CD4-positive, alpha-beta T cell treated with Interleukin-4 for 4 hours (primary cell): ENCODE data around the gene NPM1.
A peak's percentile ranks its signal among the peaks of the same experiment; 100 is the strongest.
"Not testable (repeated sequence)": the region's sequence is repeated elsewhere in the genome, so short reads cannot be mapped to it uniquely, and the experiment has no call there.

Experiments used
- DNase-seq: peaks from one replicate; pipeline ENCODE4 v3.0.0-alpha.2; 2020

The NPM1 gene

DNA sequence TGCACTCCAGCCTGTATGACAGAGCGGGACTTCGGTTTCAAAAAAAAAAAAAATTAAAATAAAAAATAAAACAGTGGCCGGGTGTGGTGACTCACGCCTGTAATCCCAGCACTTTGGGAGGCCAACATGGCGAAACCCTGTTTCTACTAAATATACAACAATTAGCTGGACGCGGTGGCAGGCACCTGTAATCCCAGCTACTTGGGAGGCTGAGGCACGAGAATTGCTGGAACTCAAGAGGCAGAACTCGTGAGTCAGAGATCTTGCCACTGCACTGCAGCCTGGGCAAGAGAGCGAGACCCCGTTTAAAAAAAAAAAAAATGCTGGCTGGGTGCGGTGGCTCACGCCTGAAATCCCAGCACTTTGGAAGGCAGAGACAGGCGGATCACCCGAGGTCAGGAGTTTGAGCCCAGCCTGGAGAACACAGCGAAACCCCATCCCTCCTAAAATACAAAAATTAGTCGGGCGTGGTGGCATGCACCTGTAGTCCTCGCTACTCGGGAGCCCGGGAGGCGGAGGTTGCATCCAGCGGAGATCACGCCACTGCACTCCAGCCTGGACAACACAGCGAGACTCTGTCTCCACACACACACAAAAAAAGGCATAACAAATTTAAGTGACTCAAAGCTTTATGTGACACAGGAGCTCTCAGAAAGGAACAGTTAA is 1.5 kb upstream of the NPM1 start:
- no peak for DNase-seq

DNA sequence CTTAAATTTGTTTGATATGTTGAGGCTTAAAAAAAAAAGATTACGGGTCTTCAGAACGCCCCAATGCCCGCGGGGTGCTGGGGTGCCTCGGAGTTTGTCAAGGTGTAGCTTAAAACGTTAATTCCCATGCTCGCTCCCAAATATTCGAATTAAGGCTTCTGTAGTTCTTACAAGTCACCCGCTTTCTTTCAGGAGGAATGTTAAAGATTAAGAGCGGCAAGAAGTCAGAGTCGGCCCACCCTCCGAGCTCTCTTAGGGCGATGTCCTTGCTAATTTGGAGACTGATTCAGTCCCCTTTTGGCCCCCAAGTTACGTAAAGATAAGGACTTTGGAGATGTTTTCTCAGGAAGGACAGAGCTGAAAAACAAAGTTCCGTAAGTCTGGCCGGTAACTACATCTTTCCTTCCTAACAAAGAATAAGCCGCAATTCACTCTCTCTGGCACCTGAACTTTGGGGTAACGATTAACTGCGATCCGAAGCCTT is 746 bp upstream of the NPM1 start:
- no peak for DNase-seq

DNA sequence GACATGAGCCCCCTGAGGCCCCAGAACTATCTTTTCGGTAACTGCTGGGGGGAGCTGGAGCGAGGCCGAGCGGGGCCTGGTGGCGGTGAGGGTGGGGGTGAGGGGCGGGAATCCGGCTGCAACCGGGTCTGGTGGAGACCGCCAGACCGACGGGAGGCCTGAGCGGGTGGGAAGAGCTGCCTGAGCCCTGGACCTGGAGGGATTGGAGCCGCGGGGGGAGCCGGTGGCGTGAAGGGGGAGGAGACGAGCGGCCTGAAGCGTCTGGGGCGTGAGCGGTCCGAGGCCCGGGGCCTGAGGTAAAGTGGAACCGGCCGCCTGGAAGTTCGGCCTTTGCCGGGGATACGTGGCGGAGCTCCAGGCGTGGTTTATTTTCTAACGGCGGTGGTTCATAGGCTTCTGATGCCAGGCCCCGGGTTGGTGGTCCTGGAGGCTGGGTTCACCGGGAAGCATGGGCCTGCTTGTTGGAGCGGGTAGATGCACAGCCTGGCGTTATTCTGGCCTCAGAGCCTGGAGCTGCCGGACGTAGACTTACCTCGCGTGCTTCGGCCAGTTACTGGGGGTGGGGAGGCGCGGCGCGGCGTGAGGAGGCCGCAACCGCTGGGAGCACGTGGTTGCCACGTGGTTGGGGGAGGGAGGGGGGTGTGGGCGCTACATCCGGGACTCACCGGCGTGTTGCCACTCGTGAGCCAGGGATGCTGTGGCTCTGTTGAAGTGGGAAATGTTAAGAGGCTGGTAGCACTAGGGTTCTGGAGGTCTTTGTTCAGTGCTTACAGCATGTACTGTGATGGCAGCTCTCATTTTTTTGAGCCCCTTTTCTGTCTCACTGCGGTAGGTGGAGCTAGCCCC is 544 bp downstream of the NPM1 start:
- peak; percentile 81 for DNase-seq

DNA sequence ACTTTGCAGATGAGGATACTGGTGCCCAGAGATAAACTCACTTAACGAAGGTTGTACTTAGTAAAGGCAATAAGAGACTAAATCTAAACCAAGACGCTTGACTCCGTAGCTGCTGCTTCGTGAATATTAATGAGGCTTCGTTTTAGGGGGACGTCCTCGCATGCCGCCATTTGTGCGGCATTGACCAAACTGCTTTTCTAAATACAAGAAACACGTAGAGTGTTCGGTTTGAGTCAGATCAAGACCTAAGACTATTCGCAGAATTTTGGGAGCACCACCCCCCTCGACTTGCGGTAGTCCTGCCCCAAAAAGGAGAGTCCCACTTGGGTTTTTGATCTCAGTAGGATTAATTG is 1.1 kb downstream of the NPM1 start:
- DNase-seq: no peak

DNA sequence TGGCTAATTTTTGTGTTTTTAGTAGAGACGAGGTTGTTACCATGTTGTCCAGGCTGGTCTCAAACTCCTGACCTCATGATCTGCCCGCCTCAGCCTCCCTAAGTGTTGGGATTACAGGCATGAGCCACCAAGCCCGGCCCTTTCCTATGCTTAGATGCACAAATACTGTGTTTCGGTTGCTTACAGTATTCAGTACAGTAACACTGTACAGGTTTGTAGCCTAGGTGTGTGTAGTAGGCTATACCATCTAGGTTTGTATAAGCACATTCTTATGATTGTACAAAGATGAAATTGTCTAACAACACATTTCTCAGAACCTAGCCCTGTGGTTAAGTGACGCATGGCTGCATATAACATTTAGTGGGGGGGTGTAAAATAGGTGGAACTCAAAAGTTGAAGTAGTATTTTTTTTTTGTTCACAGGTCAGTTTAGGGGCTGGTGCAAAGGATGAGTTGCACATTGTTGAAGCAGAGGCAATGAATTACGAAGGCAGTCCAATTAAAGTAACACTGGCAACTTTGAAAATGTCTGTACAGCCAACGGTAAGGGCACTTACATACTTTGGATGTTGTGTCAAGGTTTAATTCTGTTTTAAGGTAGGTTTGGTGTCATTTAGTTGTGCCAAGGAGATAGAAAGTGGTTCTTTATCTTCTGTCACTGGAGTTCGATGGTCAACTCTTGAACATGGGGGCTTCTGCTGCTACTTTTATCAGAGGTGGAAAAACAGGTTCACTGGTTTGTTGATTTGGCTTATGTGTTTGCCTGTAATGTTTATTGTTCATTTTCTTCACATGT is 3.4 kb downstream of the NPM1 start:
- DNase-seq: peak; percentile 56

DNA sequence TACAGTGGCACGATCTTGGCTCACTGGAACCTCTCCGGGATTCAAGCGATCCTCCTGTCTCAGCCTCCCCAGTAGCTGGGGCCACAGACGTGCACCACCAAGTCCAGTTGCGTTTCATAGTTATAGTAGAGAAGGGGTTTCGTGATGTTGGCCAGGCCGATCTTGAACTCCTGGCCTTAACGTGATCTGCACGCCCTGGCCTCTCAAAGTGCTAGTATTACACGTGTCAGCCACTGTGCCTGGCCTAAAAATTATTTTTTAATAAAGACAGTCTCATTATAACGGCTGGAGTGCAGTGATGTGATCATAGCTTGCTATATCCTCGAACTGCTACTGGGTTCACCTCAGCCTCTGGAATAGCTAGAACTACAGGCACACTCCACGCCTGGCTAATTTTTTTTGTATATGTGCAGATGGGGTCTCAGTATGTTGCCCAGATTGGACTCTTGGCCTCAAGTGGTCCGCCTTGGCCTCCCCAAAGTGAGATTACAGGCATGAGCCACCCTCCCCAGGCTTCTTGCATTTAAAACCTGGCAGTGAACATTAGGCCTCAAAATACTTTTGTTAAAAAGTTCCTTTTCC is 4.4 kb downstream of the NPM1 start:
- no peak for DNase-seq

DNA sequence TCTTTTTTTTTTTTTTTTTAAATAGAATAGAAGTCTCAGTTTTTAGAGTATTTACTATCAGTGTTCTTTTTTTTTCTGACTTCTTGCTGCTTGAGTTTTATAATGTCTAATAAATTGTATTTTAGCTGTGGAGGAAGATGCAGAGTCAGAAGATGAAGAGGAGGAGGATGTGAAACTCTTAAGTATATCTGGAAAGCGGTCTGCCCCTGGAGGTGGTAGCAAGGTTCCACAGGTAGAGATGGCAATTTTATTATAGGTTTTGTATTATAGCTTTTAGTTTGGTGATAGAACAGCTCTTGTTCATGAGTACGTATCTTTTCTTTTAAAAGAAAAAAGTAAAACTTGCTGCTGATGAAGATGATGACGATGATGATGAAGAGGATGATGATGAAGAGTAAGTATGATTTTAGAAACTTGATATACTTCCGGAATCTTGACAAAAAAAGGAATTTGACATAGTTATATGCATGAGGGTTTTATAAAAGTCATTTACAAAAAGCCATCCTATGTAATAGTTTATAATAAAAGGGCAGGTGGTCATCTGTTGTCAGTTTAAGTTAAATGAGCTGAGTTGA is 5.0 kb downstream of the NPM1 start:
- DNase-seq: no peak

DNA sequence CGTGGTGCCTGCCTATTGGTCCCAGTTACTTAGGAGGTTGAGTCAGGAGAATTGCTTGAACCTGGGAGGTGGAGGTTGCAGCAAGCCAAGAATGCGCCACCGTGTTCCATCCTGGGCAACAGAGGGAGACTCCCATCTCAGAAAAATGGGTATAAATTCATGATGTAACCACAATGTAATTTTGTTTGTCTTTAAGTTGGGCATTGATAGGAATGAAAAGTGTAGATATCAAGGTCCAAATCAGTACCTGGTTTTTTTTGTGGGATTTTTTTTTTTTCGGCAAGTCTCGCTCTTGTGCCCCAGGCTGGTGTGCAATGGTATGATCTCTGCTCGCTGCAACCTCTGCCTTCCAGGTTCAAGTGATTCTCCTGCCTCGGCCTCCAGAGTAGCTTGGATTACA is 7.4 kb downstream of the NPM1 start:
- no peak for DNase-seq

DNA sequence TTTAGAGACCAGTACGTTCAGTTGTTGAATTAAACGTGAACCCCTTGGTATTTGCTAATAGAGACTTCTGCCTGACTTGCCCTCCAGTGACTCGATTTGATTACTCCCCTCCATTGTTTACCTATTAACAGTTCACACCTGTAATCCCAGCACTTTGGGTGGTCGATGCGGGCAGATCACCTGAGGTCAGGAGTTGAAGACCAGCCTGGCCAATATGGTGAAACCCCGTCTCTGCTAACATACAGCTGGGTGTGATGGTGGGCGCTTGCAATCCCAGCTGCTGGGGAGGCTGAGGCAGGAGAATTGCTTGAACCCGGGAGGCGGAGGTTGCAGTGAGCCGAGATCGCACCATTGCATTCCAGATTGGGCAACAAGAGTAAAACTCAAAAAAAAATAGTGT is 8.9 kb downstream of the NPM1 start:
- not testable (repeated sequence) for DNase-seq

DNA sequence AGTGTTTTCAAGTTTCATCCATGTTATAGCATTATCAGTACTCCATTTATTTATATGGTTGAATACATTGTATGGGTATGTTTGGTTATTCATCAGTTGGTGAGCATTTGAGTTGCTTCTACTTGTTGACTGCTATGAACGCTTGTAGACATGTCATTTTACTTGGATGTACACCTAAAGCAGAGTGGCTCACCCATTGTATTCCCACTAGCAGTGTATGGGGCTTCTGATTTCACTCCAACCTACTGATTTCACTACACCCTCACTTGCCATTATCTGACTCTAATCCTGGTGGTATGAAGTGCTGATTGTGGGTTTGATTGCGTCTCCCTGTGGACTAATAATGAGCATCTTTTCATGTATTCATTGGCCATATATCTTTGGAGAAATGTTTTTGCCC is 9.5 kb downstream of the NPM1 start:
- DNase-seq: no peak

DNA sequence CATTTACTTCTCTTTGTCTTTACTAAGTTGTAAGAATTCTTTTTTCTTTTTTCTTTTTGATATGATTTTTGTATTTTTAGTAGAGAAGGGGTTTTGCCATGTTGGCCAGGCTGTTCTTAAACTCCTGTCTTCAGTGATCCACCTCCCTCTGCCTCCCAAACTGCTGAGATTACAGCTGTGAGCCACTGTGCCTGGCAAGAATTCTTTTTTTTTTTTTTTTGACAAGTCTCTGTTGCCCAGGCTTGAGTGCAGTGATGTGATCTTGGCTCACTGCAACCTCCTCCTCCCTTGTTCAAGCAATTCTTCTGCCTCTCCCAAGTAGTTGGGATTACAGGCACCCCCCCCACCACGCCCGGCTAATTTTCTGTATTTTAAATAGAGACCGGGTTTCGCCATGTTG is 9.9 kb downstream of the NPM1 start:
- no peak for DNase-seq

DNA sequence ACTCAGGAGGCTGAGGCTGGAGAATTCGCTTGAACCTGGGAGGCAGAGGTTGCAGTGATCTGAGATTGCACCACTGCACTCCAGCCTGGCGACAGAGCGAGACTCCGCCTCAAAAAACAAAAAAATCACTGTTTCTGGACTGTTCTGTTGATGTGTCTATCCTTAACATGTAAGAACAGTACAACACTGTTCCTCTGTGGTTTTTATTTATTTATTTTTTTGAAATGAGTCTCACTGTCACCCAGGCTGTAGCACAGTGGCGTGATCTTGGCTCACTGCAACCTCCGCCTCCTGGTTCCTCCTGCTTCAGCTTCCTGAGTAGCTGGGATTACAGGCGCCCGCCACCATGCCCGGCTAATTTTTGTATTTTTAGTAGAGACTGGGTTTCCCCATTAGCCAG is 11.0 kb downstream of the NPM1 start:
- DNase-seq: not testable (repeated sequence)

DNA sequence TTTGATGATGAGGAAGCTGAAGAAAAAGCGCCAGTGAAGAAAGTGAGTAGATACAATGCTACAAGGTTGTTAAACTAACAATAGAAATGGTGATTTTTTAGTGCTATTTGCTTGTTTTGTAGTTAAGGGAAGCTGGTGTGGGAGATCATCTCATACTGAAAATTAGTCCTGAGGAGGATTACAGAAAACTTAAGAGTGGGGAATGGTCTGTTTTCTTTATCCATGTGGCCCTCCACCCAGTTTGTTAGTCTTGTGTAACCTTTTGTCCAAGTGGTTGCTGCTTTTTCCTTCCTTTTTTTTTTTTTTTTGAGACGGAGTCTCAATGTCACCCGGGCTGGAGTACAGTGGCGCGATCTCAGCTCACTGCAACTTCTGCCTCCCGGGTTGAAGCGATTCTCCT is 12.5 kb downstream of the NPM1 start:
- DNase-seq: no peak

DNA sequence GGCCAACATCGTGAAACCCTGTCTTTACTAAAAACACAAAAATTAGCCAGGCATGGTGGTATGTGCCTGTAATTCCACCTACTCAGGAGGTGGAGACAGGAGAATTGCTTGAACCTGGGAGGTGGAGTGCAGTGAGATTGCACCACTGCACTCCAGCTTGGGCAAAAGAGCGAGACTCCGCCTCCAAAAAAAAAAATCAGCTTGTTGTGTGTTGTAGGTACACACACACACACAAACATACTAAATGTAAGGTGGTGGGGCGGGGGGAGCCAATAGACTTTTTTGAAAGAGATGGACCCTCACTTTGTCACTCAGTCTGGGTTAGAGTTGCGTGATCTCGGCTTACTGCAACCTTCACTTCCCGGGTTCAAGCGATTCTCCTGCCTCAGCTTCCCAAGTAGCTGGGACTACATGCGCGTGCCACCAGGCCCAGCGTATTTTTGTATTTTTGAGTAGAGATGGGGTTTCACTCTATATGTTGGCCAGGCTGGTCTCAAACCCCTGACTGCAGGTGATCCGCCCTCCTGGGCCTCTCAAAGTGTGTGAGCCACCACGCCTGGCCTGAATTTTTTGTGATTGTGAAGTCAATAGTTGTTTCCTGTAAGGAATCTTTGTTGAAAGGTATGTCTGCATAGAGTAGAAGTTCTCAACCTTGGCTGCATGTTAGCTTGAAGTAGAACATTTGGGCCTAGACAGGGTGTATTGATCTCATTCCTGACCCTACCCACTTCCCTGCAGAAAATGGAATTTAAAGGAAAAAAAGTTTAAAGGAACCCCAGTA is 13.7 kb downstream of the NPM1 start:
- DNase-seq: no peak

DNA sequence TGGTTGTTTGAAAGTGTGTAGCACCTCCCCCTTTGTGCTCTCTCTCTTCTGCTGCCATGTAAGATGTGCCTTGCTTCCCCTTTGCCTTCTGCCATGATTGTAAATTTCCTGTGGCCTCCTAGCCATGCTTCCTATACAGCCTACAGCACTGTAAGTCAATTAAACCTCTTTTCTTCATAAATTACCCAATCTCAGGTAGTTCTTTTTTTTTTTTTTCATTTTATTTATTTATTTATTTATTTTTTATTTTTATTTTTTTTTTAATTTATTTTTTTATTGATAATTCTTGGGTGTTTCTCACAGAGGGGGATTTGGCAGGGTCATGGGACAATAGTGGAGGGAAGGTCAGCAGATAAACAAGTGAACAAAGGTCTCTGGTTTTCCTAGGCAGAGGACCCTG is 15.1 kb downstream of the NPM1 start:
- DNase-seq: not testable (repeated sequence)

DNA sequence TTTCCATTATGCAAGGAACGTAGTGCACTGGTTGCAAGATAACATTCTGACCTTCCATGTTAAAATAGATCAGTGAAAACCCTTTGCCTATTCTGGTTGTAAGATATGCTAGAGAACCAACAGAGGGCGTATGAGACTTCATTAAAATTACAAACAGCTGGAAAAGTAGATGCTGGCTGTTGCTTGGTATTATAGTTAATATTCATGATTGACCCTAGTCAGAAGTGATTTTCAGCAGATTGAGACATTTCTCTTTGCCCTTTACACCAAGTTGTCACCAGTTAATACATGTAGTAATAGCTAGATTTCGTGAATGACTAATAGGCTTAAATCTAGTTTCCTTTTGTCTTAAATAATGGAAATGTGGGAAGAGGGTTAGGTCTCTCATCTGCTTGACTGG is 18.0 kb downstream of the NPM1 start:
- no peak for DNase-seq

DNA sequence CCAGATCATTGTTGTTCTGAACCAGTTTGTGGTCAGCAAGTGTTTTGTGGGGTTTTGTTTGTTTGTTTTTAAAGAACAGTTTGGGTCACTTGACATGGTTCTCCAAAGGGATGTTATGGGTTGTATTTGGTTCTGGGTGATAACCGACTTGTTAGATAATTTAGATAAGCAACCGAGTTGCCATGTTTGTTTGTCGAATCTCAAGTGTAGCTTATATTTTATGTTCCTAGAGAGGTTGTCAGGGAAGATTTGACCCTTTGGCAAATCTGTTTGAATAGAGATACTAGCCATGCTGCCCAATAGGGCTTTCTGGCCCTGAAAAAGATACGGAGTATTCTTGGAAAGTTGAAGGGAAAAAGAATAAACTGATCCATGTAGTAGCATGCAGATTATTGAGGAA is 19.6 kb downstream of the NPM1 start:
- no peak for DNase-seq

DNA sequence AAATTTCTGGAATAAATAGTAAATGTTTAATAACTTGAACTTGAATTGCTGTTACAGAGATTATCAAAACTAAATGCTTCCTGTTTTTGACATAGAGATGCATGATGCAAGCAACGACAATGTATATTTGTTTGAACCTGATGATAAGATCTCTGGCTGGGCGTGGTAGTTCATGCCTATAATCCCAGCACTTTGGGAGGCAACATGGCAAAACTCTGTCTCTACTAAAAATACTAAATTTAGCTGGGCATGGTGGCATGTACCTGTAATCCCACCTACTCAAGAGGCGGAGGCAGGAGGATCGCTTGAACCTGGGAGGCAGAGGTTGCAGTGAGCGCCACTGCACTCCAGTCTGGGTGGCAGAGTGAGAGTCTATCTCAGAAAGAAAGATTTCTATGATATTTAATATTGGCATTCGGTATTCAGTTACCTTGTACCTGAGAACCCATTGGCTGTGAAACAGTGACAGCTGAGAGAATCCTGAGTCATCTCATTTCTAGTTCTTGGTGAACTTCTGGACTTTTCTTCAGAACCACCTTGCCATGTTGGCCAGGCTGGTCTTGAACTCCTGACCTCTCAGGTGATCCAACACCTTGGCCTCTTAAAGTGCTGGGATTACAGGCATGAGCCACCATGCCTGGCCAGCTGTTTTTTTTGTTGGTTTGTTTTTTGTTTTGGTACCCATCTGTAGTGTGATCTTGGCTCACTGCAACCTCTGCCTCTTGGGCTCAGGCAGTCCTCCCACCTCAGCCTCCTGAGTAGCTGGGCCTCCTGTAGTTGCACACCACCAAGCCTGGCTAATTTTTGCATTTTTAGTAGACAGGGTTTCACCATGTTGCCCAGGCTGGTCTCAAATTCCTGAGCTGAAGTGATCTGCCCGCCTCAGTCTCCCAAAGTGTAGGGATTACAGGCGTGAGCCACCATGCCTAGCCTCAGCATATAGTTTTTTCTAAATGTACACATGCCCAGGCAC is 21.8 kb downstream of the NPM1 start:
- DNase-seq: no peak

DNA sequence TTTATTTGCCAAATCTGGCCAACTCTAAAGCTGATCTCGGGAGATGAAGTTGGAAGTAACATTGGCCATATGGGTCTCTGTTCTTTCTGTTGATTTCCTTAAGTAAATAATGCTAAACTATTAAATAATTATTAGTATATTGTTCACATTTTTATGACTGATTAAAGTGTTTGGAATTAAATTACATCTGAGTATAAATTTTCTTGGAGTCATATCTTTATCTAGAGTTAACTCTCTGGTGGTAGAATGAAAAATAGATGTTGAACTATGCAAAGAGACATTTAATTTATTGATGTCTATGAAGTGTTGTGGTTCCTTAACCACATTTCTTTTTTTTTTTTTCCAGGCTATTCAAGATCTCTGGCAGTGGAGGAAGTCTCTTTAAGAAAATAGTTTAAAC is 22.5 kb downstream of the NPM1 start:
- no peak for DNase-seq

DNA sequence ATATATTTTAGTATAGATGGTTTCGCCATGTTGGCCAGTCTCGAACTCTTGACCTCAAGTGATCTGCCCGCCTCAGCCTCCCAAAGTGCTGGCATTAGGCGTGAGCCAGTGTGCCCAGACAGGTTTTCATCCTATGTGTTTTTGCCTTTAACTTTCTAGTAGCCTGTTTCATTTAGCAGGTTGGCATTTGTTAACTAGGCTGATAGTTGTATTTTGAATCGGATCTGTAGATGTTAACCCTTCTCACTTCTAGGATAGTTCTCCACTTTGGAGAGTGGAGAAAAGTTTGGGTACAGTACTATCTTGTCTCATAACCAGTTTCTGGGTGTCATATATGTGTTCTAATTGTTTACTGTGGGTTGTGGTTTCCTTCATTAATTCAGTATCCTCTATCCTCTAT is 24.5 kb downstream of the NPM1 start:
- DNase-seq: no peak
